ENCODE measurements around the gene WDR20.

Gene WDR20

DNA sequence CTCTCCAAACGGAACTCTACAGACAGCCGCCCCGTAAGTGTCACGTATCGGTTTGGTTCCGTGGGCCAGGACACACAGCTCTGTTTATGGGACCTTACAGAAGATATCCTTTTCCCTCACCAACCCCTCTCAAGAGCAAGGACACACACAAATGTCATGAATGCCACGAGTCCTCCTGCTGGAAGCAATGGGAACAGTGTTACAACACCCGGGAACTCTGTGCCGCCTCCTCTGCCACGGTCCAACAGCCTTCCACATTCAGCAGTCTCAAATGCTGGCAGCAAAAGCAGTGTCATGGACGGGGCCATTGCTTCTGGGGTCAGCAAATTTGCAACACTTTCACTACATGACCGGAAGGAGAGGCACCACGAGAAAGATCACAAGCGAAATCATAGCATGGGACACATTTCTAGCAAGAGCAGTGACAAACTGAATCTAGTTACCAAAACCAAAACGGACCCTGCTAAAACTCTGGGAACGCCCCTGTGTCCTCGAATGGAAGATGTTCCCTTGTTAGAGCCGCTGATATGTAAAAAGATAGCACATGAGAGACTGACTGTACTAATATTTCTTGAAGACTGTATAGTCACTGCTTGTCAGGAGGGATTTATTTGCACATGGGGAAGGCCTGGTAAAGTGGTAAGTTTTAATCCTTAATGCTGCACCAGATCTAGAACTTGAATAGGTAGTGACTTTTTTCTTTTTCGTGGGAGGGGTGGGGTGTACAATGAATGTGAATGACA lies 69.7 kb downstream of the WDR20 start:
- no peak overlapping the region for H3K4me2 ChIP-seq (ENCODE audit: low read depth, low read length)
- H3K9me2 ChIP-seq (replicated peaks; ENCODE audit: insufficient read depth, low read length): no peaks in the 10 kb centered on the region
- no peaks in the 10 kb centered on the region for H3F3A ChIP-seq (ENCODE audit: insufficient read depth, low read length)
- no peak overlapping the region for H3K4me3 ChIP-seq (ENCODE audit: low read length)
- DNase-seq: no peak
- no peaks in the 10 kb centered on the region for H3K27me3 ChIP-seq (replicated peaks; ENCODE audit: insufficient read depth, low read length)
- no peaks in the 10 kb centered on the region for H3K4me1 ChIP-seq (ENCODE audit: low read length)
- no peak for TF ChIP-seq EZH2phosphoT487 (IDR thresholded peaks at IDR 0.05; ENCODE audit: low read length)
- H3K27ac ChIP-seq (ENCODE audit: low read length): no peak overlapping the region
- H3K9me3 ChIP-seq (replicated peaks; ENCODE audit: insufficient read depth, low read length): no peaks in the 10 kb centered on the region
- H3K79me2 ChIP-seq (ENCODE audit: low read length): no peaks in the 10 kb centered on the region
- no peak overlapping the region for H3K9ac ChIP-seq (ENCODE audit: low read length)
- H4K20me1 ChIP-seq (ENCODE audit: insufficient read depth, low read length): no peaks in the 10 kb centered on the region
- H3K36me3 ChIP-seq (replicated peaks; ENCODE audit: insufficient read depth, low read length): no peaks in the 10 kb centered on the region
- H2AFZ ChIP-seq (ENCODE audit: low read length): no peak overlapping the region

DNA sequence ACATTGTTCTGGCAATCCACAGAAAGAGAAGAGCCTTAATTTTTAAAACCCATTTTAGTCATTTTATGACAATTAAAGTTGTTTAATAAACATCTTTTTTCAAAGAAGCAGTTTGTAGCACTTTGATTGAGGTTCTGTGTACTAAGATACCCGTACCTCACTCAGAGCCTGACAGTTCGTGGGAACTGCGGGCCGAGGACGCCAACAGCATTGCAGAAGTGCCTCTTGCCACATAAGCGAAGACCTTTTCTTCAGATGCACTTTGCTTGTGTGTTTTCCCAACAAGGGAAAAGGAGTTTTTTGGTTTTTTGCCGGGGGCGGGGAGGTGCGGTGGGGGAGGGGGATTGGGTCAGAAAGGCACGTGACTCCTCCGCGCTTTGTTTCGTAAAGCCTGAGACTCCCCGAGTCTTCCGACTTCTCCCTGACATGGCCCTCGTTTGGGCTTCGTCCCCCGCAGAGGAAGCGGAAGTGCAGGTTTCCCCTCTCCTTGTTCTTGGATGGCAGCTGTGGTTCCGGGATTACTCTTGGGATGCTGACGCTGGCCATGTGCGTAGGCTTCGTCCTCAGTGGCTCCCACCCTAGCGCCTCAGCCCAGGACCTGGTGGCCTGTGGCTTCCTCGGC lies 70.8 kb downstream of the WDR20 start:
- Histone ChIP-seq H2AFZ (ENCODE audit: low read length) (no peak overlapping the region), H4K20me1 (ENCODE audit: insufficient read depth, low read length) (no peaks in the 10 kb centered on the region), H3K27me3 (replicated peaks; ENCODE audit: insufficient read depth, low read length) (no peaks in the 10 kb centered on the region)

DNA sequence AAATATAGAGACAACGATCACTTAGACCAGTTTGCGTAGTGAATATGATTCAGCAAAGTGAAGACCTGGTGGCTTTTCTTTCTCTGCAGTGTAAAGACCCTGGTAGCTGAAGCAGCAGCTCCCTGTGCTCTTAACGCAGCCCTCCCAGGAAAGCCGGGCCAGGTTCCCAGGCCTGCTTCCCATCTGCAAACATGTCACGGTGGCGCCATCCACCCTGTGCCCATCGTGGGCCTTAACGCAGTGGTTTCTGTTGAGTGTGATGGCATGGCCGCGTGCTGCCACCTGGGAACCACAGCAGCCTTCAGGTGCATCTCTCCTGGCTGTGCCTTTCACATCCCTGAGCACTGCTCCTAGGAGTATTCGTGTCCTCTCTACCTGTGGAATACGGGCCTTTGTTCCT lies 71.5 kb downstream of the WDR20 start:
- no peak for DNase-seq
- H3K4me3 ChIP-seq (ENCODE audit: low read length): no peak overlapping the region
- no peaks in the 10 kb centered on the region for H3K9me2 ChIP-seq (replicated peaks; ENCODE audit: insufficient read depth, low read length)
- H3K27ac ChIP-seq (ENCODE audit: low read length): no peak overlapping the region
- no peaks in the 10 kb centered on the region for H4K20me1 ChIP-seq (ENCODE audit: insufficient read depth, low read length)
- no peak overlapping the region for H3K9ac ChIP-seq (ENCODE audit: low read length)
- H3K36me3 ChIP-seq (replicated peaks; ENCODE audit: insufficient read depth, low read length): no peaks in the 10 kb centered on the region
- no peaks in the 10 kb centered on the region for H3K79me2 ChIP-seq (ENCODE audit: low read length)
- no peaks in the 10 kb centered on the region for H3F3A ChIP-seq (ENCODE audit: insufficient read depth, low read length)
- TF ChIP-seq EZH2 (optimal IDR thresholded peaks at IDR 0.05; ENCODE audit: low read depth, low read length) (no peak), EZH2phosphoT487 (IDR thresholded peaks at IDR 0.05; ENCODE audit: low read length) (no peak)
- TF ChIP-seq, protein P1, sequence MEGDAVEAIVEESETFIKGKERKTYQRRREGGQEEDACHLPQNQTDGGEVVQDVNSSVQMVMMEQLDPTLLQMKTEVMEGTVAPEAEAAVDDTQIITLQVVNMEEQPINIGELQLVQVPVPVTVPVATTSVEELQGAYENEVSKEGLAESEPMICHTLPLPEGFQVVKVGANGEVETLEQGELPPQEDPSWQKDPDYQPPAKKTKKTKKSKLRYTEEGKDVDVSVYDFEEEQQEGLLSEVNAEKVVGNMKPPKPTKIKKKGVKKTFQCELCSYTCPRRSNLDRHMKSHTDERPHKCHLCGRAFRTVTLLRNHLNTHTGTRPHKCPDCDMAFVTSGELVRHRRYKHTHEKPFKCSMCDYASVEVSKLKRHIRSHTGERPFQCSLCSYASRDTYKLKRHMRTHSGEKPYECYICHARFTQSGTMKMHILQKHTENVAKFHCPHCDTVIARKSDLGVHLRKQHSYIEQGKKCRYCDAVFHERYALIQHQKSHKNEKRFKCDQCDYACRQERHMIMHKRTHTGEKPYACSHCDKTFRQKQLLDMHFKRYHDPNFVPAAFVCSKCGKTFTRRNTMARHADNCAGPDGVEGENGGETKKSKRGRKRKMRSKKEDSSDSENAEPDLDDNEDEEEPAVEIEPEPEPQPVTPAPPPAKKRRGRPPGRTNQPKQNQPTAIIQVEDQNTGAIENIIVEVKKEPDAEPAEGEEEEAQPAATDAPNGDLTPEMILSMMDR (IDR thresholded peaks at IDR 0.05; ENCODE audit: low read length): no peak
- H3K4me1 ChIP-seq (ENCODE audit: low read length): no peaks in the 10 kb centered on the region
- H3K4me2 ChIP-seq (ENCODE audit: low read depth, low read length): no peak overlapping the region
- no peak overlapping the region for H2AFZ ChIP-seq (ENCODE audit: low read length)
- no peaks in the 10 kb centered on the region for H3K27me3 ChIP-seq (replicated peaks; ENCODE audit: insufficient read depth, low read length)
- H3K9me3 ChIP-seq (replicated peaks; ENCODE audit: insufficient read depth, low read length): no peaks in the 10 kb centered on the region

More for the DNA sequence above, 70.8 kb downstream of the WDR20 start:
- TF ChIP-seq EZH2phosphoT487 (IDR thresholded peaks at IDR 0.05; ENCODE audit: low read length) (no peak), EZH2 (optimal IDR thresholded peaks at IDR 0.05; ENCODE audit: low read depth, low read length) (no peak)
- TF ChIP-seq, protein P1 (IDR thresholded peaks at IDR 0.05; ENCODE audit: low read length): no peak
- Histone ChIP-seq H3K9me3 (replicated peaks; ENCODE audit: insufficient read depth, low read length) (no peaks in the 10 kb centered on the region), H3K27ac (ENCODE audit: low read length) (no peak overlapping the region), H3K79me2 (ENCODE audit: low read length) (no peaks in the 10 kb centered on the region), H3F3A (ENCODE audit: insufficient read depth, low read length) (no peaks in the 10 kb centered on the region), H3K4me2 (ENCODE audit: low read depth, low read length) (no peak overlapping the region), H3K4me1 (ENCODE audit: low read length) (no peaks in the 10 kb centered on the region), H3K9ac (ENCODE audit: low read length) (no peak overlapping the region), H3K4me3 (ENCODE audit: low read length) (no peak overlapping the region), H3K36me3 (replicated peaks; ENCODE audit: insufficient read depth, low read length) (no peaks in the 10 kb centered on the region), H3K9me2 (replicated peaks; ENCODE audit: insufficient read depth, low read length) (no peaks in the 10 kb centered on the region)
- DNase-seq: no peak

DNA sequence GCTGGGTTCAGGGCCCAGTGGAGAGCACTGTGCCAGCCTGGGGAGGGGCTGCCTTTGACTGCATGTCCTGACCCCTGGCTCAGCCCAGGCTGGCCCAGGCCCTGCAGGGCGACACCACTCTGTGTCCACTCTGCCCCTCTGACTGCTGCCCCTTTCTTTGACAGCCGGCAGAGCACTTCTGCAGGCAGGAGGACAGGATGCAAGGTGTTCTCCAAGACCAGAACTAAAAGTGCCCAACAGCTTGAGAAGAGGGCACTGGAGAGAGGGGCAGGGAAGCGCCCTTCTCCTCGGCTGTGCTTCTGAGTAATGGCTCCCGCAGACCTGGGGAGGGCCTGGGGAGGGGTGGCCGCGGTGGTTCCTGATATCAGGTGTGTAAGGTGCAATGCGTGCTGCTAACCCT lies 72.7 kb downstream of the WDR20 start:
- no peaks in the 10 kb centered on the region for H3F3A ChIP-seq (ENCODE audit: insufficient read depth, low read length)
- H4K20me1 ChIP-seq (ENCODE audit: insufficient read depth, low read length): no peaks in the 10 kb centered on the region
- H3K4me2 ChIP-seq (ENCODE audit: low read depth, low read length): no peak overlapping the region
- no peak overlapping the region for H3K27ac ChIP-seq (ENCODE audit: low read length)
- no peak overlapping the region for H3K9ac ChIP-seq (ENCODE audit: low read length)
- no peaks in the 10 kb centered on the region for H3K36me3 ChIP-seq (replicated peaks; ENCODE audit: insufficient read depth, low read length)
- H3K9me3 ChIP-seq (replicated peaks; ENCODE audit: insufficient read depth, low read length): no peaks in the 10 kb centered on the region
- H2AFZ ChIP-seq (ENCODE audit: low read length): no peak overlapping the region
- TF ChIP-seq EZH2 (optimal IDR thresholded peaks at IDR 0.05; ENCODE audit: low read depth, low read length) (no peak), EZH2phosphoT487 (IDR thresholded peaks at IDR 0.05; ENCODE audit: low read length) (no peak)
- TF ChIP-seq, protein P1 (IDR thresholded peaks at IDR 0.05; ENCODE audit: low read length): no peak
- H3K4me1 ChIP-seq (ENCODE audit: low read length): no peaks in the 10 kb centered on the region
- H3K4me3 ChIP-seq (ENCODE audit: low read length): no peak overlapping the region
- no peak for DNase-seq
- H3K79me2 ChIP-seq (ENCODE audit: low read length): no peaks in the 10 kb centered on the region
- no peaks in the 10 kb centered on the region for H3K9me2 ChIP-seq (replicated peaks; ENCODE audit: insufficient read depth, low read length)
- H3K27me3 ChIP-seq (replicated peaks; ENCODE audit: insufficient read depth, low read length): no peaks in the 10 kb centered on the region

Measured in MM.1S (cell line).